Prostate gland (tissue), 2 donors: ENCODE measurements around the gene DNAJC8. TPM values are rescaled to one million over a fixed set of nuclear protein-coding genes. Genes with fewer than 3 reads are reported as not detected.
A peak's percentile ranks its signal among the peaks of the same experiment; 100 is the strongest.

Source experiments
- DNase-seq: peaks from one replicate; pipeline ENCODE4 v3.0.0-alpha.2; 2019; ENCODE audit warnings: low spot score
- H3K27ac ChIP-seq, 2 donors: fragments of 200-600 bp; sonication (generic); 2 replicates each; pipeline ENCODE4 v1.5.1; 2017 to 2019
- H3K27me3 ChIP-seq: fragments of 200-600 bp; sonication (generic); replicated peaks from 2 replicates; pipeline ENCODE4 v1.5.1; 2019; ENCODE audit not compliant: insufficient read depth
- H3K36me3 ChIP-seq, 2 donors: fragments of 200-600 bp; sonication (generic); 1 replicate in 1 of 2; 2 replicates in 1 of 2; pipeline versions ENCODE4 v1.5.1 to v1.8.1; 2017 to 2019
- H3K4me1 ChIP-seq: fragments of 200-600 bp; sonication (generic); replicated peaks from 2 replicates; pipeline ENCODE4 v1.5.1; 2019
- H3K4me3 ChIP-seq, 2 donors: fragments of 200-600 bp; sonication (generic); 2 replicates each; pipeline ENCODE4 v1.5.1; 2017 to 2019
- H3K9me3 ChIP-seq: fragments of 200-600 bp; sonication (generic); 2 replicates; pipeline ENCODE4 v1.5.1; 2017
- POLR2A ChIP-seq: fragments of 450-650 bp; IDR thresholded peaks from one replicate; pipeline ENCODE4 v1.6.1; 2016; ENCODE audit warnings: antibody characterized with exemption, mild to moderate bottlenecking
- POLR2AphosphoS5 ChIP-seq: sonication (generic); formaldehyde crosslinking; IDR thresholded peaks from one replicate; pipeline ENCODE4 v1.6.1; 2017; ENCODE audit warnings: antibody characterized with exemption
- WGBS: methylation state at CpG from one replicate; pipeline ENCODE4 v1.1.5; 2018; 5-methylcytosine and 5-hydroxymethylcytosine counted together
- intact Hi-C: fragments of 100-400 bp; cut with DNase I; formaldehyde crosslinking; loops from one replicate; pipeline ENCODE4 v1.14.2; 2022
- total RNA-seq, 2 donors: library from RNA; depleted of rRNA; stranded (reverse); fragments of >200 nt; gene quantifications; one replicate each; pipeline ENCODE4 v1.1.0, GENCODE V29; 2016
- TF ChIP-seq, protein P1 (sequence below), 4 experiments: fragments of 200-600 bp in 2 of 4; fragments of 450-650 bp in 2 of 4; sonication (generic) in 2 of 4; IDR thresholded peaks; 1 replicate in 3 of 4; 2 replicates in 1 of 4; pipeline ENCODE4 v1.5.1; 2016 to 2019; ENCODE audit warnings: antibody characterized with exemption in 4 of 4, mild to moderate bottlenecking in 2 of 4, moderate library complexity in 2 of 4

Gene DNAJC8
- total RNA-seq, 2 donors from 2014 or later, result 43.7 to 60.3 TPM

DNA sequence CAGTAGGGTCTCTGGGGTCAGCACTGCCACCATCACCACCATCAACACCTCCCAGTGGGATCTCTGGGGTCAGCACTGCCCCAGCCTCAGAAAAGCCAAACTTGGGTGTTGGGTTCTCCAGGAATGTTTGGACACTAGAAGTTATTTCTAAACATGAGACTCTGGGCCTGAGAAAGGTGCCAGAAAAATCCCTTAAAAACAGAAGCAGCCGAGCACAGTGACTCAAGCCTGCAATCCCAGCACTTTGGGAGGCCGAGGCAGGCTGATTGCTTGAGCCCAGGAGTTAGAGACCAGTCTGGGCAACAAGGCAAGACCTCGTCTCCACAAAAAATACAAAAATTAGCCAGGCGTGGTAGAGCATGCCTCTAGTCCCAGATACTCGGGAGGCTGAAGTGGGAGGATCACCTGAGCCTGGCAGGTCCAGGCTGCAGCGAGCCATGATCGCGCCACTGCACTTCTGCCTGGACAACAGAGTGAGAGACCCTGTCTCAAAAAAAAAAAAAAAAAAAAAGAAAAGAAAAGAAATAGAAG is 56.8 kb downstream of the DNAJC8 start:
- H3K27me3 ChIP-seq, result no peaks in the 10 kb centered on the region
- no peaks in the 10 kb centered on the region for H3K36me3 ChIP-seq
- intact Hi-C loops, result no loop called here
- H3K4me1 ChIP-seq, result no peaks in the 10 kb centered on the region
- no peak overlapping the region for H3K27ac ChIP-seq
- WGBS, result 77% methylated on average over 8 of the region's 8 CpGs
- no peak for TF ChIP-seq POLR2AphosphoS5
- no peak for TF ChIP-seq POLR2A
- TF ChIP-seq, protein P1, sequence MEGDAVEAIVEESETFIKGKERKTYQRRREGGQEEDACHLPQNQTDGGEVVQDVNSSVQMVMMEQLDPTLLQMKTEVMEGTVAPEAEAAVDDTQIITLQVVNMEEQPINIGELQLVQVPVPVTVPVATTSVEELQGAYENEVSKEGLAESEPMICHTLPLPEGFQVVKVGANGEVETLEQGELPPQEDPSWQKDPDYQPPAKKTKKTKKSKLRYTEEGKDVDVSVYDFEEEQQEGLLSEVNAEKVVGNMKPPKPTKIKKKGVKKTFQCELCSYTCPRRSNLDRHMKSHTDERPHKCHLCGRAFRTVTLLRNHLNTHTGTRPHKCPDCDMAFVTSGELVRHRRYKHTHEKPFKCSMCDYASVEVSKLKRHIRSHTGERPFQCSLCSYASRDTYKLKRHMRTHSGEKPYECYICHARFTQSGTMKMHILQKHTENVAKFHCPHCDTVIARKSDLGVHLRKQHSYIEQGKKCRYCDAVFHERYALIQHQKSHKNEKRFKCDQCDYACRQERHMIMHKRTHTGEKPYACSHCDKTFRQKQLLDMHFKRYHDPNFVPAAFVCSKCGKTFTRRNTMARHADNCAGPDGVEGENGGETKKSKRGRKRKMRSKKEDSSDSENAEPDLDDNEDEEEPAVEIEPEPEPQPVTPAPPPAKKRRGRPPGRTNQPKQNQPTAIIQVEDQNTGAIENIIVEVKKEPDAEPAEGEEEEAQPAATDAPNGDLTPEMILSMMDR (IDR thresholded peaks at IDR 0.05), result no peak
- H3K9me3 ChIP-seq, result no peaks in the 10 kb centered on the region
- no peak for DNase-seq
- no peak overlapping the region for H3K4me3 ChIP-seq

DNA sequence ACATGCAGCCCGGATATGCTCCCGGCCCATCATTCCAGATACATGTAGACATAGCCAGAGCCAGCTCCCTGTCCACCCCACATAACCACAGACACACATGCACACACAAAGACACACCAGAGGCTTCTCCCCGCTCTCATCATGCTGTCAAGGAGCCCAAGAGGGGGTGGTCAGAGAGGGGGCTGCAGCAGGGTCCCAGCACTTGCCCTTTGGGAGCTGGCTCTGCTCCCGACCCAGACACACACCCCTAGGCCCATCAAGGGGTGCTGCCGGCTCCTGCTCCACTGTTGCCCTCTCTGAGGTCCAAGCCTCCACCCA is 58.9 kb downstream of the DNAJC8 start:
- TF ChIP-seq, protein P1 (IDR thresholded peaks at IDR 0.05), result no peak
- no peak for TF ChIP-seq POLR2AphosphoS5
- no peak for TF ChIP-seq POLR2A
- Histone ChIP-seq H3K4me1 (no peaks in the 10 kb centered on the region), H3K4me3 (no peak overlapping the region), H3K9me3 (no peaks in the 10 kb centered on the region), H3K27me3 (no peaks in the 10 kb centered on the region), H3K27ac (no peak overlapping the region), H3K36me3 (no peaks in the 10 kb centered on the region)
- intact Hi-C loops, result no loop called here
- no peak for DNase-seq
- 84% methylated on average over 5 of the region's 5 CpGs for WGBS

DNA sequence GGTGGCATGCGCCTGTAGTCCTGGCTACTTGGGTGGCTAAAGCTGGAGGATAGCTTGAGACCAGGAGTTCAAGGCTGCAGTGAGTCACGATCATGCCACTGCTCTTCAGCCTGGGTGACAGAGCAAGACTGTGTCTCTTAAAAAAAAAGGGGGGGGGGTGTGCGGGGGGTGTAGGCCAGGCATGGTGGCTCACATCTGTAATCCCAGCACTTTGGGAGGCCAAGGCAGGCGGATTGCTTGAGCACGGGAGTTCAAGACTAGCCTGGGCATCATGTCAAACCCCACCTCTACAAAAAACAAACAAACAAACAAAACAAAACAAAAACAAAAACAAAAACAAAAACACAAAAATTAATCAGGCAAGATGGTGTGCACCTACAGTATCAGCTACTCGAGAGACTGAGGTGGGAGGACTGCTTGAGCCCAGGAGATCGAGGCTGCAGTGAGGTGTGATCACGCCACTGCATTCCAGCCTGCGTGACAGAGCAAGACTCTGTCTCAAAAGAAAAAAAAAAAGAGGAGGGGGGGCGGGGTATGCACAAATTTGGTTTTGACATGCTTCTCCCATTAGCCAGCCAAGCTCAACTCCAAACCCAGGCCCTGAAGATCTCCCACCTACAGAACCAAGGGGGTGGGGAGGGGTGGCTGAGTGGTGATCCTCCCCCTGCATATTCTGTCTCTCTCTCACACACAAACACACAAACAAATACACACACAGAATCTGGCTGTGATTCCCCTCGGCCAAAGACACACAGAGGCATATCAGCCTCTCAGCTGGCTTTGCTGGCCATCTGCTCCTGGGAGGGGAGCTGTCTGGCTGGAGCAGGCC is 59.5 kb downstream of the DNAJC8 start:
- DNase-seq, result no peak
- Histone ChIP-seq H3K27me3 (no peaks in the 10 kb centered on the region), H3K4me1 (no peaks in the 10 kb centered on the region), H3K36me3 (no peaks in the 10 kb centered on the region), H3K9me3 (no peaks in the 10 kb centered on the region), H3K27ac (no peak overlapping the region), H3K4me3 (no peak overlapping the region)
- intact Hi-C loops, result no loop called here
- 56% methylated on average over 11 of the region's 11 CpGs for WGBS
- no peak for TF ChIP-seq POLR2A
- no peak for TF ChIP-seq POLR2AphosphoS5
- TF ChIP-seq, protein P1 (IDR thresholded peaks at IDR 0.05), result no peak

DNA sequence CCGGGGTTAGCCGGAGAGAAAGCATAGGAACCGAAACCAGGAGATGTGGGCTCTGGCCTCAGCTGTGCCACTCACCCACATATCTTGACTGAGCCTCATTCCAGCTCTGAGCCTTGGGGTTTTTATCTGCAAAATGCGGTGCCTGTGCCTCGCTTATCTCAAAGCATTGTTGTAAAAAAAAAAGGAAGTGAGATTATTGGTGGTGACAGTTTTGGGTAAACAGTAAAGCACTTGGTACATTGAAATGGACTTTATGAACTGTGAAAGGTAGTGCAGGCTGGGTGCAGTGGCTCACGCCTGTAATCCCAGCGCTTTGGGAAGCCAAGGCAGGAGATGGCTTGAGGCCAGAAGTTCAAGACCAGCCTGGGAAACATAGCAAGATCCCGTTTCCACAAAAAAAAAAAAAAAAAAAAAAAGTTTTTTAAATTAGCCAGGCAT is 60.1 kb downstream of the DNAJC8 start:
- no peak overlapping the region for H3K4me3 ChIP-seq
- H3K27ac ChIP-seq, result peak overlapping the region; percentile 0 to 41
- intact Hi-C loops, result no loop called here
- no peak for DNase-seq
- H3K4me1 ChIP-seq, result no peaks in the 10 kb centered on the region
- no peaks in the 10 kb centered on the region for H3K36me3 ChIP-seq
- H3K27me3 ChIP-seq, result no peaks in the 10 kb centered on the region
- TF ChIP-seq, protein P1 (IDR thresholded peaks at IDR 0.05), result no peak
- TF ChIP-seq POLR2AphosphoS5, result peak; percentile 53
- 14% methylated on average over 8 of the region's 8 CpGs for WGBS
- no peaks in the 10 kb centered on the region for H3K9me3 ChIP-seq

DNA sequence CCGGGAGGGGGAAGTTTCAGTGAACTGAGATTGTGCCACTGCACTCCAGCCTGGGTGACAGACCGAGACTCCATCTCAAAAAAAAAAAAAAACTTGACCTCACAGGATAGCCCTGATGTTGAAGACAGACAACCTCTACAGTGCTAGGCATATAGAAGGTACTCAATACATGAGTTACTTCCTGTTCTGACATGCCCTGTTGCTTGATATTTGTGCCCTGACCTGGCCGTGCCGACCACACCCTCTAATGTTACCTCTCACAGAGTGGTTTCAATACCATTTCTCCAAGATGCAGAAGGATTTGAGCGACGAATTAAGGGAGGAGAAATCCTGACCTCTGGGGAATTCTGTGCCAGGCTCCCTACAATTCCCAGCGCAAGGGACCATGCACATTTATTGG is 61.6 kb downstream of the DNAJC8 start:
- DNase-seq, result no peak
- intact Hi-C loops, result no loop called here
- 88% methylated on average over 7 of the region's 7 CpGs for WGBS
- Histone ChIP-seq H3K27me3 (no peaks in the 10 kb centered on the region), H3K9me3 (no peaks in the 10 kb centered on the region), H3K27ac (no peak overlapping the region), H3K4me3 (no peak overlapping the region), H3K4me1 (no peaks in the 10 kb centered on the region), H3K36me3 (no peaks in the 10 kb centered on the region)
- TF ChIP-seq POLR2A (no peak), POLR2AphosphoS5 (no peak)
- TF ChIP-seq, protein P1 (IDR thresholded peaks at IDR 0.05), result no peak
